PC-9 (cell line): ENCODE data around the gene SSR3.

Experiments
- EZH2 ChIP-seq: fragments of 200-600 bp; sonication (generic); IDR thresholded peaks from 2 replicates; pipeline ENCODE4 v1.8.0; 2017; ENCODE audit warnings: antibody characterized with exemption, low read depth
- TF ChIP-seq, protein P1 (sequence below): fragments of 200-600 bp; sonication (generic); conservative IDR thresholded peaks from 2 replicates; pipeline ENCODE4 v1.6.1; 2017; ENCODE audit warnings: mixed run types, antibody characterized with exemption, mild to moderate bottlenecking, moderate library complexity

DNA sequence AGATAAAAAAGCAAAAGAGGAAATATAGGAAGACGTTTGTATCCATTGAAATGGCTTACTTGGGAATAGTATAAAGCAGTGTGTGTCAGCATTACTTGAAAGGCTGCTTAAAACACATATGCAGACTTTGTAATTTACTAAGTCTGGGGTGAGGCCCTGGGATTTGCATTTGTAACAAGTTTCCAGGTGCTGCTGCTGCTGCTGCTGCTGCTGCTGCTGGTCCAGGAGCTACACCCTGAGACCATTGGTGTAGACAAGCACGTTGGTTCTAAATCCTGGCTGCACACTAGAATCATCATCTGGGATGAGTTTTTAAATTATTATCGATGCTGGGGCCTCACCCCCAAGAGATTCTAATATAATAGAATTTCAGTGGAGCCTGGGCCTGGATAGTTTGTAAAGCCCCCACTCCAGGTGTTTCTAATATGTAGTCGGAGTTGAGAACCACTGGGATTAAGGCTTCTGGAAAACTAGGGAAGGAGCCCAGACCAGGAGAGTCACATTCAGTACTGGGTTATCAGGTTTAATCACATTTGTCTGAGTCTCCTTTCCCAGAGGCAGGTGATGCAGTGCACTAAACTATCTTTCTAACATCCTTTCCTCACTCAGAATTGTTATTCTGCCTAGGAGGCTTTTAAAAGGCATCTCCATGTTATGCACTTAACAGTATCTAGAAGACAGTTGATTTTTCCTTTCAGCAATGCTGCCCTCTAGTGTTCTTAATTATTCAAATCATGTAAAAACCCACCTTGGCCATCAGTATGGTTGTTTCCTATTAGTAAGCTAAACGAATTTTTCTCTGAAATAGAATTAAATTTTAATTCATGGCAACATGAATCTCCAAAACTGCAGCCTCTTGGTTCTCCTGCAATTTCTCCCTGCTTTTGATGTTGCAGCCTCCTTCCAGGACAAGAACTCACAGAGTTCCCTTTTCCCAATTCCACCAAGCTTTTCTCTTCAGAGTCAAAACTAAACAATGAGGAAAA, 45.4 kb downstream of the SSR3 start:
- TF ChIP-seq, protein P1, sequence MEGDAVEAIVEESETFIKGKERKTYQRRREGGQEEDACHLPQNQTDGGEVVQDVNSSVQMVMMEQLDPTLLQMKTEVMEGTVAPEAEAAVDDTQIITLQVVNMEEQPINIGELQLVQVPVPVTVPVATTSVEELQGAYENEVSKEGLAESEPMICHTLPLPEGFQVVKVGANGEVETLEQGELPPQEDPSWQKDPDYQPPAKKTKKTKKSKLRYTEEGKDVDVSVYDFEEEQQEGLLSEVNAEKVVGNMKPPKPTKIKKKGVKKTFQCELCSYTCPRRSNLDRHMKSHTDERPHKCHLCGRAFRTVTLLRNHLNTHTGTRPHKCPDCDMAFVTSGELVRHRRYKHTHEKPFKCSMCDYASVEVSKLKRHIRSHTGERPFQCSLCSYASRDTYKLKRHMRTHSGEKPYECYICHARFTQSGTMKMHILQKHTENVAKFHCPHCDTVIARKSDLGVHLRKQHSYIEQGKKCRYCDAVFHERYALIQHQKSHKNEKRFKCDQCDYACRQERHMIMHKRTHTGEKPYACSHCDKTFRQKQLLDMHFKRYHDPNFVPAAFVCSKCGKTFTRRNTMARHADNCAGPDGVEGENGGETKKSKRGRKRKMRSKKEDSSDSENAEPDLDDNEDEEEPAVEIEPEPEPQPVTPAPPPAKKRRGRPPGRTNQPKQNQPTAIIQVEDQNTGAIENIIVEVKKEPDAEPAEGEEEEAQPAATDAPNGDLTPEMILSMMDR = peak; percentile 88
- no peak for TF ChIP-seq EZH2
